ENCODE data around the gene MAPK11. TPM values are rescaled to one million over a fixed set of nuclear protein-coding genes. Genes with fewer than 3 reads are reported as not detected.

Gene MAPK11
- total RNA-seq, 1 experiment from 2014 or later: 14.3 TPM

DNA sequence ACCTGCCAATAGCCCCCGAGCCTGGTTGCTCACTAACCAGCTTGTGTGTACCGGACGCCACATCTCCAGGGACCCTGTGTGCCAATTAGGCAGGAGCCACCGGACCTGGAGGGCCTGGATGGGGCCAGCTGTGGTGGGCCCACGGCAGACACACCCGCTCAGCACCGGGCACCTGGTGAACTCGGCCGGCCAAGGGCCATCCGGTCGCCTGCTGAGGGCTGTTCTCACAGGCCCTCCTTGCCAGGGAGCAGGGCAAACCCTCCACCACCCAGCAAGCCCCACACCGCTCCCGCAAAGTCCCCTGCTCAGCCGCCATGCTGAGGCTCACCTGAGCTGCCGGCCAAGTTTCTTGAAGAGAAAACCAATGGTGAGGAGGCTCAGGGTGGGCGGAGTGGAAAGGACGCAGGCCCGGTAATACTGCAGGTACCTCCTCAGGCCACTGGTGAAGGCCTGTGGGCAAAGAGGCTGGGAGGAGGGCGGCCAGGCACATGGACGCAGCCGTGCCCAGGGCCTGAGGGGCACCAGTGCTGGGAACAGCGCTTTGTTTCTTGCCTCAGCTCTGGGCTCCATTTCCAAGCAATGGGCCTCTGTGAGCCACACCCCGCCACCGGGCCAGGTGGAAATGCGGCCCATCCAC, 42.5 kb downstream of the MAPK11 start:
- no peaks in the 10 kb centered on the region for H3K27me3 Mint-ChIP-seq (ENCODE audit: unreplicated experiment)
- no peaks in the 10 kb centered on the region for H3K4me1 Mint-ChIP-seq (ENCODE audit: low read depth, unreplicated experiment)
- no peaks in the 10 kb centered on the region for H3K9me3 Mint-ChIP-seq (ENCODE audit: low read depth, unreplicated experiment)
- H3K4me3 Mint-ChIP-seq (ENCODE audit: low read depth, unreplicated experiment): no peak overlapping the region
- CTCF ChIA-PET: interaction anchor here (0.5 kb wide), 1 partner anchor 66 kb away, joined by 3 read pairs; no protein-coding TSS in a partner anchor
- H3K36me3 Mint-ChIP-seq (ENCODE audit: insufficient read depth, unreplicated experiment): peaks cover 57% of the 10 kb centered on the region
- no peak for DNase-seq
- intact Hi-C loops (cut with micrococcal nuclease; ENCODE audit: unreplicated experiment): no loop called here
- H3K27ac Mint-ChIP-seq (ENCODE audit: unreplicated experiment): no peak overlapping the region
- TF ChIP-seq, protein P1, sequence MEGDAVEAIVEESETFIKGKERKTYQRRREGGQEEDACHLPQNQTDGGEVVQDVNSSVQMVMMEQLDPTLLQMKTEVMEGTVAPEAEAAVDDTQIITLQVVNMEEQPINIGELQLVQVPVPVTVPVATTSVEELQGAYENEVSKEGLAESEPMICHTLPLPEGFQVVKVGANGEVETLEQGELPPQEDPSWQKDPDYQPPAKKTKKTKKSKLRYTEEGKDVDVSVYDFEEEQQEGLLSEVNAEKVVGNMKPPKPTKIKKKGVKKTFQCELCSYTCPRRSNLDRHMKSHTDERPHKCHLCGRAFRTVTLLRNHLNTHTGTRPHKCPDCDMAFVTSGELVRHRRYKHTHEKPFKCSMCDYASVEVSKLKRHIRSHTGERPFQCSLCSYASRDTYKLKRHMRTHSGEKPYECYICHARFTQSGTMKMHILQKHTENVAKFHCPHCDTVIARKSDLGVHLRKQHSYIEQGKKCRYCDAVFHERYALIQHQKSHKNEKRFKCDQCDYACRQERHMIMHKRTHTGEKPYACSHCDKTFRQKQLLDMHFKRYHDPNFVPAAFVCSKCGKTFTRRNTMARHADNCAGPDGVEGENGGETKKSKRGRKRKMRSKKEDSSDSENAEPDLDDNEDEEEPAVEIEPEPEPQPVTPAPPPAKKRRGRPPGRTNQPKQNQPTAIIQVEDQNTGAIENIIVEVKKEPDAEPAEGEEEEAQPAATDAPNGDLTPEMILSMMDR (IDR thresholded peaks at IDR 0.05; ENCODE audit: unreplicated experiment): no peak
- no TSS peak for BruUV-seq (replicated peaks)

DNA sequence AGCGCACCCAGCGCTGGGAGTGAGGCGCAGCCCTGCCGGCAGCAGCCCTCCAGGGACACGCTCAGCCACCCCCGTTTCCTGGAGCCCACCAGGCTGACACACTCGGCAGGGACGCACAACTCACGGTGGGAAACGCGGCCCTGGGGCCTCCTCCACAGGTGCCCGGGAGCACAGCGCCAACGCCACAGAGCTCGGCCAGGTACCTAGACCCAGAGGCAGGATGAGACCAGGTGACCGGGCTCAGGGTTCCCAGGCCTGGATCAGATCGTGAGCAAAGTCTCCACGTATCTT, 43.4 kb downstream of the MAPK11 start:
- no peaks in the 10 kb centered on the region for H3K9me3 Mint-ChIP-seq (ENCODE audit: low read depth, unreplicated experiment)
- TF ChIP-seq, protein P1 (IDR thresholded peaks at IDR 0.05; ENCODE audit: unreplicated experiment): no peak
- no peaks in the 10 kb centered on the region for H3K27me3 Mint-ChIP-seq (ENCODE audit: unreplicated experiment)
- no peaks in the 10 kb centered on the region for H3K4me1 Mint-ChIP-seq (ENCODE audit: low read depth, unreplicated experiment)
- intact Hi-C loops (cut with micrococcal nuclease; ENCODE audit: unreplicated experiment): no loop called here
- H3K36me3 Mint-ChIP-seq (ENCODE audit: insufficient read depth, unreplicated experiment): peaks cover 57% of the 10 kb centered on the region
- CTCF ChIA-PET: interaction anchor here (0.5 kb wide), 1 partner anchor 67 kb away, joined by 3 read pairs; no protein-coding TSS in a partner anchor
- no TSS peak for BruUV-seq (replicated peaks)
- no peak for DNase-seq
- H3K27ac Mint-ChIP-seq (ENCODE audit: unreplicated experiment): no peak overlapping the region
- H3K4me3 Mint-ChIP-seq (ENCODE audit: low read depth, unreplicated experiment): no peak overlapping the region

DNA sequence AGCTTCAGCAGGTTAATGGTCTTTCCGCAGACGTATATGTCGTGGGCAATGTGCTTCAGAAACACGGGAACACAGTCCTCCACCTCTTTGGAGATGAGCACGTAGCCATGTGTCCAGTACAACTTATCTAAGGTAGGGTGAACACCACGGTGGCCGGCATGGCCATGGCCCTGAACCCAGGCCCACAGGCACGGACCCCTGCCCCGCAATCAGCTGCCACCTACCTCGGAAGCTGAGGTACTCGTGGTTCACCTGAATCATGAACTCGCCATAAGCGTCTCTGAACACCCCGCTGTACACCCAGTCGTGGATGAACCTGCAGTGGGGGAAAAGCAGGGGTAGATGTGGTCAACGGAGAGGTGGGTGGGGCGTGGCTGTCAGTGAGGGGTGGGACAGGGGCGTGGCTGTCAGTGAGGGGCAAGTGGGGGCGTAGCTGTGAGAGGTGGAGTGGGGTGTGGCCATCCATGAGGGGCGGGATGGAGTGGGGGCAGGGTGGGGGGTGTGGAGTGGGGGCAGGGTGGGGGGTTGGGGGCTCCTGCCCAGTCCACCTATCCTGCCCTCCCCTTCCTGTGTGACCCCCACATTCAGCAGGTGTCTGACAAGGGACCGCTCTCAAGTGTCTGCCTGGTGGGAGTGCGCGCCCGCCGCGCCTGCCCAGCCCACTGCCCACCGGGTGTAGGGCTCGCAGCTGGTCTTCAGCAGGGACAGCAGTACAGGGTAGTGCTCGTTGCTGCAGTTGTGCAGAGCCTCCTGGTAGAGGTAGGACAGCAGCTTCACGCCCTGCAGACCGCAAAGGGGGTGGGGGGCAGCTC, 43.9 kb downstream of the MAPK11 start:
- Mint-ChIP-seq H3K36me3 (ENCODE audit: insufficient read depth, unreplicated experiment) (peaks cover 53% of the 10 kb centered on the region), H3K9me3 (ENCODE audit: low read depth, unreplicated experiment) (no peaks in the 10 kb centered on the region), H3K27me3 (ENCODE audit: unreplicated experiment) (no peaks in the 10 kb centered on the region), H3K4me1 (ENCODE audit: low read depth, unreplicated experiment) (no peaks in the 10 kb centered on the region), H3K27ac (ENCODE audit: unreplicated experiment) (no peak overlapping the region), H3K4me3 (ENCODE audit: low read depth, unreplicated experiment) (no peak overlapping the region)
- TF ChIP-seq, protein P1 (IDR thresholded peaks at IDR 0.05; ENCODE audit: unreplicated experiment): no peak
- no peak for DNase-seq
- BruUV-seq (replicated peaks): no TSS peak
- intact Hi-C loops (cut with micrococcal nuclease; ENCODE audit: unreplicated experiment): no loop called here
- CTCF ChIA-PET: no interaction called here

DNA sequence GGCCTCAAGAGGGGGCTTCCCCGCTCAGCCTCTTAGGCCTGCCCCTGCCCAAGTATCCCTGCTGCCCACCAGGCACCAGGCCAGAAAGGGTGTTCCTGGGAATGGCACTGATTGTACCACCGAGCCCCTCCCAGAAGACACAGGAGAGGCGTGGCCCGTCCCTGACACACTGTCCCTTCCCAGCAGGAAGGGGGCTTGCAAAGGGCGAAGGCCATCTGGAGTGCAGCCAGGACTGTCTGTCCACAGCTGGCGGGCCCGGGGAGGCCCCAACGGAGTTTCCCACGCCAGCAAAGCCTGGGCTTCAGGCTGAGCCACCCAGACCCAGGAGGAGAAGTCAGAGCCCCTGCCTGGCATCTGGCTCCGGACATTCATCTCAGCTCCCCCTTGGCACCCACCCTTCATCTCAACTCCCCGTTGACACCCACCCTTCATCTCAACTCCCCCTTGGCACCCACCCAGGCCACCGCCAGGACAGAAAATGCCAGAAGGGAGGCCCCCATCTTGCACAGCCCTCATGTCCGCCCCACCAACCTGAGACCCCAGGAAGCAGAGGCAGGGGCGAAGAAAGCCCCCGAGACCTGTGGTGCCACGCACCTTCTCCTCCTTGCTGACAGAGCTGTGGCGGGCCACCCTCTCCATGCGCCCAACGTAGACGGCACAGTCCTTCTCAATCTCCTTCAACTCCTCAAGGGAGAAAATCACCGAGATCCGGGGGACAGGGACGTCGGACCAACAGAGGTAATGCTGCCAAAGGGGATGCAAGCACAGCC, 44.8 kb downstream of the MAPK11 start:
- no peak overlapping the region for H3K27ac Mint-ChIP-seq (ENCODE audit: unreplicated experiment)
- CTCF ChIA-PET: no interaction called here
- BruUV-seq (replicated peaks): no TSS peak
- H3K9me3 Mint-ChIP-seq (ENCODE audit: low read depth, unreplicated experiment): no peaks in the 10 kb centered on the region
- no peaks in the 10 kb centered on the region for H3K27me3 Mint-ChIP-seq (ENCODE audit: unreplicated experiment)
- TF ChIP-seq, protein P1 (IDR thresholded peaks at IDR 0.05; ENCODE audit: unreplicated experiment): no peak
- intact Hi-C loops (cut with micrococcal nuclease; ENCODE audit: unreplicated experiment): no loop called here
- no peak overlapping the region for H3K4me3 Mint-ChIP-seq (ENCODE audit: low read depth, unreplicated experiment)
- H3K4me1 Mint-ChIP-seq (ENCODE audit: low read depth, unreplicated experiment): no peaks in the 10 kb centered on the region
- no peak for DNase-seq
- H3K36me3 Mint-ChIP-seq (ENCODE audit: insufficient read depth, unreplicated experiment): peaks cover 53% of the 10 kb centered on the region
